H1 (cell line): ENCODE results near the gene TCERG1L. TPM values are rescaled to one million over a fixed set of nuclear protein-coding genes. Genes with fewer than 3 reads are reported as not detected.

Experiments used
- ASH2L ChIP-seq: fragments of 200-600, 300-600 bp; sonication (generic); IDR thresholded peaks from one replicate; pipeline ENCODE4 v1.7.1; 2017; ENCODE audit warnings: low read length
- ATF3 ChIP-seq: IDR thresholded peaks from 2 replicates; pipeline ENCODE4 v1.6.1; 2011; ENCODE audit warnings: low read depth, mild to moderate bottlenecking, low read length; ENCODE audit not compliant: insufficient read depth
- CHD7 ChIP-seq: fragments of 300-600 bp; sonication (generic); IDR thresholded peaks from 2 replicates; pipeline ENCODE4 v1.7.1; 2012; ENCODE audit warnings: low read length, moderate library complexity, mild to moderate bottlenecking, inconsistent platforms; ENCODE audit not compliant: insufficient replicate concordance
- HDAC2 ChIP-seq, 2 experiments: fragments of 300-600 bp in 1 of 2; sonication (generic) in 1 of 2; IDR thresholded peaks; 2 replicates each; pipeline ENCODE4 v1.6.1; 2011 to 2012; ENCODE audit warnings: low read depth in 2 of 2, low read length in 2 of 2, mild to moderate bottlenecking in 2 of 2, moderate library complexity in 2 of 2, borderline replicate concordance in 1 of 2, inconsistent platforms in 1 of 2
- KDM4A ChIP-seq: IDR thresholded peaks from one replicate; pipeline ENCODE4 v1.7.1; 2012; ENCODE audit warnings: low read depth, mild to moderate bottlenecking, moderate library complexity, low read length, inconsistent platforms; ENCODE audit not compliant: severe bottlenecking
- RAD21 ChIP-seq, 2 experiments: IDR thresholded peaks in 1 of 2; conservative IDR thresholded peaks in 1 of 2; 2 replicates each; pipeline ENCODE4 v1.6.1; 2011; ENCODE audit warnings: low read depth in 2 of 2, low read length in 2 of 2, improper control_type of control experiment in 1 of 2, inconsistent platforms in 1 of 2, mild to moderate bottlenecking in 1 of 2, moderate library complexity in 1 of 2
- USF2 ChIP-seq: IDR thresholded peaks from 2 replicates; pipeline ENCODE4 v1.6.1; 2011; ENCODE audit warnings: low read length, improper control_type of control experiment
- ZNF274 ChIP-seq: IDR thresholded peaks from 2 replicates; pipeline ENCODE4 v1.7.0; 2012; ENCODE audit warnings: low read length, borderline replicate concordance; ENCODE audit errors: extremely low read depth
- polyA plus RNA-seq, 7 experiments: library from polyadenylated mRNA; depleted of rRNA in 3 of 7; stranded (reverse) in 5 of 7; unstranded in 2 of 7; fragments of >200 nt in 5 of 7; fragments of 200-250 nt in 2 of 7; gene quantifications; 1 replicate in 5 of 7; 2 replicates in 1 of 7; 4 replicates in 1 of 7; pipeline versions ENCODE4 v1.2.1 to v1.2.3, GENCODE V29; 2011 to 2013; ENCODE audit warnings: missing spikeins in 2 of 7, mixed read lengths in 2 of 7
- total RNA-seq: library from RNA; stranded (reverse); fragmentation: NEBNext Ultra II Directional; extraction: Animal tissue kit (Norgen Biotek cat#: 25700); gene quantifications from 2 replicates; pipeline ENCODE4 v1.2.1, GENCODE V29; 2021

TCERG1L gene
- total and polyA plus RNA-seq, 2 of the 8 experiments (the other 6 are each of a cell fraction or from before 2014, with no cell fraction given) = 3.9 to 6.9 TPM

- TF ChIP-seq CHD7 = no peak
- TF ChIP-seq RAD21 (IDR thresholded peaks at IDR 0.05 in 1 of 2, conservative IDR thresholded peaks at IDR 0.05 in 1 of 2; ENCODE audit: low read depth in 2 of 2, low read length in 2 of 2) = no peak
- no peak for TF ChIP-seq KDM4A
- TF ChIP-seq ASH2L = no peak
- no peak for TF ChIP-seq ZNF274
- TF ChIP-seq USF2 = no peak
- no peak for TF ChIP-seq ATF3
- TF ChIP-seq HDAC2 (IDR thresholded peaks at IDR 0.05; ENCODE audit: borderline replicate concordance in 1 of 2, low read depth in 2 of 2, low read length in 2 of 2) = no peak
- TF ChIP-seq, all 59 proteins: peak for 0
These were observed 80.1 kb downstream of the TCERG1L start (continued) for GRCh38 chr10:131231323-131231964.
